ENCODE data around the gene TEKT1.
"Not testable (repeated sequence)": the region's sequence is repeated elsewhere in the genome, so short reads cannot be mapped to it uniquely, and the experiment has no call there.

The TEKT1 gene

DNA sequence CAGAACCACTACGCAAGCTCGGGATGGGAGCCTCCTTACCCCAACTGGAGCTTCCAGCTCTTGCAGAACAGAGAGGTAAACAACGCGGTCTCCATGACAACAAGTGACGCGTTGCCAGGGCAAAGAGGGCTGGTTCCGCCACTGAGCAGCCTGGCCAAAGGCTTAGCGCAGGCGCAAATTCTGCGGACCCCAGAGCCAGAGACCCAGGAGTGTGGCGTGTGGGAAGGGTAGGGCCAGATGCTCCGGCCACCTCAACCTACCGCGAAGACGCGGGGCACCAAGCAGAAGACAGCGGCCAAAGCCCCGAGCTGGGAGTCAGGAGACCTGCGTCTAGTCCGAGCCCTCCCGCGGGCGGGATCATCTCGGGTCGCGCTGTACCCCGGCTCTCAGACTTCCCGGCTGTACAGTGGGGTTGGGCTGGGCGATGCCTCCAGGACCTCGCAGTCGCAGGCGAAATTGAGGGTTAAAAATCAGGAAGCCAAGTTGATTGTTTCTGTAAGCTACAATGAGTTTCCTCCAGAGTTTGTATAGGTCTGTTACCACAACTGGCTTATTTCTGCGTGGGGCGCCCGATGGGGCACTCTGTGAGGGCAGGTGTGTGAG lies at the start of gene TEKT1:
Gene TEKT1 (minus strand): TSS at position 69 of the 603 bp plus-strand sequence. CDS start 1,353 bp downstream, outside the sequence.
- peak; percentile 21 to 35 for DNase-seq (ENCODE audit: low read depth in 1 of 2, low spot score in 1 of 2)

DNA sequence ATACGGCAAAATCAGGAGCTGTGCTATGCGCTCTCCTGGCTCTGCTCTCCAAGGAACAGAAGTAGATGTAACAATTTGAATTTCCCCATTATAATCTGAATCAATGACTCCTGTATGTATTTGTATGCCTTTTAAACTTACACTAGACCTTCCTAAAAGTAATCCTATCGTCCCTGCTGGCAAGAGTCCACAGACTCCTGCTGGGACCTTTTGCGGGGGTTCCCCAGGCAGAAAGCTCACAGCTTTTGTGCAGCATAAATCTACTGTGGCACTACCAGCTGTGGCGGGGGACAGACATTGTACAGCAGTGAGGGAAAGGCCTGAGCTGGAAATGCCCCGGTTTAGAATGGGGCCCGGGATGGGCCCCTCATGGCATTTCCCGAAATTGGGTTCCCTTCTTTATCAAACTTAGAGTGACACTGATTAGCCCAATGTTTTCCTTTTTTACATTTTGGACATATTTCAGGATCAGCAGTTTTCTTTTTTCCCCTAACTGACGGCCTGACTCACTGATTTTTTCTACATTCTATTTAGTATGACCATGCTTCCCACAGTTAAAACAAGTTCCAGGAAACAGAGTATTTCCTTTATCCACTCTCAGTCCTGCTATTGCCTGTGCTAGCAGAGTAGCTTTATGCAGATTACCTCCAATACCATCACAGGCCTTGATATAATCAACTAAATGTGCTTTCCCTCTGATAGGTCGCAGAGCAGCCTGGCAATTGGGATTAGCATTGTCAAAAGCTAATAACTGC lies 47.9 kb upstream of the TEKT1 start:
- DNase-seq (ENCODE audit: low read depth in 1 of 2, low spot score in 1 of 2) = not testable (repeated sequence)

DNA sequence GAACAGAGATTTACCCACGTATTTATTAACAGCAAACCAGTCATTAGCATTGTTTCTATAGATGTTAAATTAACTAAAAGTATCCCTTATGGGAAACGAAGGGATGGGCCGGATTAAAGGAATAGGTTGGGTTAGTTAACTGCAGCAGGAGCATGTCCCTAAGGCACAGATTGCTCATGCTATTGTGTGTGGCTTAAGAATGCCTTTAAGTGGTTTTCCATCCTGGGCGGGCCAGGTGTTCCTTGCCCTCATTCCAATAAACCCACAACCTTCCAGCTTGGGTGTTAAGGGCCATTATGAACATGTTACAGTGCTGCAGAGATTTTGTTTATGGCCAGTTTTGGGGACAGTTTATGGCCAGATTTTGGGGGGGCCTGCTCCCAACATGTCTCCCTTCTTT lies 43.7 kb upstream of the TEKT1 start:
- not testable (repeated sequence) for DNase-seq (ENCODE audit: low read depth in 1 of 2, low spot score in 1 of 2)

DNA sequence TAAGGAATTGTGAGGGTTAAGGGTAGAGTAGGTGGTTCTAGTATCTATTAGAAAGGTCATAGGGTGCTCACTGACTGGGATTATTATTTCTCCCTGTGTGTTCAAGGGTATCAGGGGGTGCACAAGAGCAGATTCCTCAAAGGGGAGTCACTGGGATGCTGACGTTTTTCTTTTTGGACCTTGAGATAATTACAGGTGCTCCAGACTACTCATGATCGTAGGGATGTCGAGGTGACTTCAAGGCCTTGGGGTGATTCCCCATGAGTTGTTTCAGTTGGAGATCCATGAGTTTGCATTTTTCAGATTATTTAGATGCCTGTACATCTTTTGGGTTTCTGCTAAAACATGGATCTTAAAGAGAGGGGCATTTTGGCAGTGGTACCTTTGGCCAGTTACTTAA lies 41.4 kb upstream of the TEKT1 start:
- no peak for DNase-seq (ENCODE audit: low read depth in 1 of 2, low spot score in 1 of 2)

DNA sequence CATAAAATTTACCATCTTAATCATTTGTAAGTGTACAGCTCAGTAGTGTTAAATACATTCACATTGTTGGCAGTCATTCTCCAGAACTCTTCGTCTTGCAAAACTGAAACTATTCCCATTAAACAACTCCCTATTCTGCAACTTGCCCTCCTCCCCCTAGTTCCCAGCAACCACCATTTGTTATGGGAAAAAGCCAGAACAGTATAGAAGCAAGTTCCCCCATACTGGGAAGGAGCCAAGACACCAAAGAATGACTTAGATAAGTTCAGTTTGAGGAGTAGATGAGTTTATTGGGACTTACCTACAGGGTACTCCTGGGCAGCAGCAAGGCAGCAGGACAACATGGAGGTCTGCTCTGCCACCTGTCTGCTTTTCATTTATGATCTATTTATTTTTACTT lies 39.3 kb upstream of the TEKT1 start:
- no peak for DNase-seq (ENCODE audit: low read depth in 1 of 2, low spot score in 1 of 2)

DNA sequence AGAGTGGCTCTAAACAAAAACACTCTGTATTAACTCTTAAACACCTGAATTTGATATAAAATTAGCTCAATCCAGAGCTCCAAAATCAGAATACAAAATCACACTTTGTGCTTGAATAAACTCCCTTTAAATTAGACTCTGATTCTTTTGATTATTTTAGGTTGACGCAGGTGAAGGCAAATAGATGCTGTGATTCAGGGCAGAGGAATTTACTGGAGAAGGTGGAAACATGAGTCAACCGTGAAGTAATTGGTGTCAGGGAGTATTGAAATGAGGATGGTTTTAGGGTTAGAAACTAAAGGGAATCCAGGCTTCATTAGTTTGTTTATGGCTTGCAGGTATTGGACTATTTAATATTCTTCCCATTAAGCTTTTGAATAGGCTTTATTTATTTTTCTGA lies 37.1 kb upstream of the TEKT1 start:
- no peak for DNase-seq (ENCODE audit: low read depth in 1 of 2, low spot score in 1 of 2)

DNA sequence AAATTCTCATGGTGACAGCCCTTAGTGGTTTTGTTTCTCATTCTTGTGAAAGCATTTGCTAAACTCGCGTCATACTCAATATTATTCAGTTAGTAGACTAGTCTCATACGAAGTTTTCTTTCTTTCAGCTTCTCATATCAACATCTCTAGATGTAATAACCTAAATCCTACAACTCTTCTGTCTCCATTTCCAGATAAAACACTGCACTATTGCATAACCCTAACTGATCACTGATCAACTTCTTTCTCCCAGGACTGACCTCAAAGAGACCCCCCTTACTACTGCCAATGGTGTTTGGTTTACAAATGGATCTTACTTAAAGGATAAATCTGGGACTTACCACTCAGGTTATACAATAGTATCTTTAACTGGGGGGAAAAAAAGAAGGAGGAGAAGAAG lies 36.3 kb upstream of the TEKT1 start:
- no peak for DNase-seq (ENCODE audit: low read depth in 1 of 2, low spot score in 1 of 2)

DNA sequence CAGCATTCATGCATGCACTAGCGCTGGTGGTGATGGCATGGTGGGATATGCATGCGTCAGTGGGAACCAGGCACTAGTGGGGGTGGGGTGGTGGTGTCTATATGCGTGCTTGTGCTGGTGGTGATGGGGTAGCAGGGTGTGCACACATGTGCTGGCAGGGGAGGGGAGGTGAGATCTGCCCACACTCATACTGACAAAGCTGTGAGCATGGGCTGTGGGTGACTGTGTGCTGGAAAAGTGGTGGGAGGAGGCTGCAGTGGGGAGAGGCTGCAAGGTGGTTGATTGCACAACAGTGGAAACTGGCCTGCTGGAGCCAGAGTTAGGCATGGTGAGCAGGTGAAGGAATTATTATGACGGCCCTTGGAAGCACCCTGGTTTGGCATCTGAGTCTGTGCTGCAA lies 31.3 kb upstream of the TEKT1 start:
- no peak for DNase-seq (ENCODE audit: low read depth in 1 of 2, low spot score in 1 of 2)

DNA sequence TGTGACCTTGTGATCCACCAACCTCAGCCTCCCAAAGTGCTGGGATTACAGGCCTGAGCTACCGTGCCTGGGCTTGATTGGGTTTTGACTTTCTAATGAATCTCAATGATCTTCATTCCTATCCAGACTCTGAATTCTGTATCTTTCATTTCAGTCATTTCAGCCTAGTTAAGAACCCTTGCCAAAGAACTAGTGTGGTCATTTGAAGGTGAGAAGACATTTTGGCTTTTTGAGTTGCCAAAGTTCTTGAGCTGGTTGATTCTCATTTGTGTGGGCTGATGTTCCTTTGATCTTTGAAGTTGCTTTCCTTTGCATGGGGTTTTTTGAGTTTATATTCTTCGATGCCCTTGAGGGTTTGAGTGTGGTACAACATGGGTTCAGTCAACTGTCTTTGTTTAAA lies 30.6 kb upstream of the TEKT1 start:
- no peak for DNase-seq (ENCODE audit: low read depth in 1 of 2, low spot score in 1 of 2)

DNA sequence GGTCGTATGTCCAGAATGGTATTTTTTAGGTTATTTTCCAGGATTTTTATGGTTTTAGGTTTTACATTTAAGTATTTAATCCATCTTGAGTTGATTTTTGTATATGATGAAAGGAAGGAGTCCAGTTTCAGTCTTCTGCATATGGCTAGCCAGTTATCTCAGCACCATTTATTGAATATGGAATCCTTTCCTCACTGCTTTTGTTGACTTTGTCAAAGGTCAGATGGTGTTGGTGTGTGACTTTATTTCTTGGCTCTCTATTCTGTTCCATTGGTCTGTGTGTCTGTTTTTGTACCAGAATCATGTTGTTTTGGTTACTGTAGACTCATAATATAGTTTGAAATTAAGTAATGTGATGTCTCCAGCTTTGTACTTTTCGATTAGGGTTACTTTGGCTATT lies 26.4 kb upstream of the TEKT1 start:
- DNase-seq (ENCODE audit: low read depth in 1 of 2, low spot score in 1 of 2) = no peak

DNA sequence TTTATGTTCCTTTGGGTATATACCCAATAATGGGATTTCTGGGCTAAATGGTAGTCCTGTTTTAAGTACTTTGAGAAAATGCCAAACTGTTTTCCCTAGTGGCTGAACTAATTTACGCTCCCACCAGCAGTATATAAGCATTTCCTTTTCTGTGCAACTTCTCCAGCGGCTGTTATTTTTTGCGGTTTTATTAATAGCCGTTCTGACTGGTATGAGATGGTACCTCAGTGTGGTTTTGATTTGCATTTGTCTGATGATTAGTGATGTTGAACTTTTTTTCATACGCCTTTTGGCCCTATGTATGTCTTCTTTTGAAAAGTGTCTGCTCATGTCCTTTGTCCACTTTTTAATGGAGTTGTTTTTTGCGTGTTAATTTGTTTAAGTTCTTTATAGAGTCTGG lies 25.8 kb upstream of the TEKT1 start:
- DNase-seq (ENCODE audit: low read depth in 1 of 2, low spot score in 1 of 2) = no peak

DNA sequence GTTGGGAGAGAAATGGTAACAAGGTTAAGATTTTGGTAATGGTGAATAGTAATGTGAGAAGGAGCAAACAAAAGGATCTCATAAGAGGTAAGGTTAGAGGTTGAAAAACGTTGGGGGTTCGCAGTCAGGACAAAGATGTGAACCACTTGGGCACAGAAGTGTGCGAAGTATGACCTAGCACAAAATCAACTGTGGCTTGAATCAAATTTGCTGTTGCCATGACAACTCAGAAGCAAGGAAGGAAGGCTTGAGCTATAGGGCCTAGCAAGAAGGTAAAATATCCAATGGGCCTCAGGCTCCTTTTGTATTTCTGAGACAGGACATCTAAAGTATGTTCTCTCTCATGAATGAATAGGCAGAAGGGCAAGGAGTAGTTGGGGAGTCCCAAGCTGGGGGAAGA lies 24.5 kb upstream of the TEKT1 start:
- no peak for DNase-seq (ENCODE audit: low read depth in 1 of 2, low spot score in 1 of 2)

DNA sequence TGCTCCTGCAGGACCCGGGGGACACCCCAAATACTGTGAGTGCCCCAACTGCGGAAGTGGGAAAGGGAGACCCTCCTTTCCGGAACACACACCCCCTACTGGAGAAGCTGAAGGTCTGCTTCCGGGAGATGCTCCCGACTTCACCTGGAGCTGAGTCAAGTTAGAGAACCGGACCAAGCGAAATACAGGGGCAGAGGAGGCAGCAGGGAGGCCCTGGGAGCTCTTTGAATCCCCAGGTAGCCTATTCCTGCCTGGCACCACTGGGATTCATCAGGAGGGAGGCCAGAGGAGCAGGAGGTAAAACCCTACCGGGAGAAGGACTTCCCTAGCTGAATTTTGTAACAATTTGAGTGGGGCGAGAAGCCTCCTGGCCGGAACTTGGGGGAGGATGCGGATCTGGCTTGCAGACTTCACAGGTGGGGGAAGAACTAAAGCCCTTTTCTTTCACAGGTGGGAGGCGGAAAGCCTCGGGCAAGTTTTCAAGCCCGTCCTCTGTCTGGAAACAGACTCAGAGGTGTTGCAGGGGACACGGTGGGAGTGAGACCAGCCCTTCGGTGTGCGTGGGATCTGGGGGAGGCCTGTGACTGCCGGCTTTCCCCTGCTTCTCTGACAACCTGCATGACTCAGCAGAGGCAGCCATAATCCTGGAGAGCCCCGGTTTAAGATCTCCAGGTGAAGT lies 22.4 kb upstream of the TEKT1 start:
- DNase-seq (ENCODE audit: low read depth in 1 of 2, low spot score in 1 of 2) = peak in 1 of 2 donors; percentile 10

DNA sequence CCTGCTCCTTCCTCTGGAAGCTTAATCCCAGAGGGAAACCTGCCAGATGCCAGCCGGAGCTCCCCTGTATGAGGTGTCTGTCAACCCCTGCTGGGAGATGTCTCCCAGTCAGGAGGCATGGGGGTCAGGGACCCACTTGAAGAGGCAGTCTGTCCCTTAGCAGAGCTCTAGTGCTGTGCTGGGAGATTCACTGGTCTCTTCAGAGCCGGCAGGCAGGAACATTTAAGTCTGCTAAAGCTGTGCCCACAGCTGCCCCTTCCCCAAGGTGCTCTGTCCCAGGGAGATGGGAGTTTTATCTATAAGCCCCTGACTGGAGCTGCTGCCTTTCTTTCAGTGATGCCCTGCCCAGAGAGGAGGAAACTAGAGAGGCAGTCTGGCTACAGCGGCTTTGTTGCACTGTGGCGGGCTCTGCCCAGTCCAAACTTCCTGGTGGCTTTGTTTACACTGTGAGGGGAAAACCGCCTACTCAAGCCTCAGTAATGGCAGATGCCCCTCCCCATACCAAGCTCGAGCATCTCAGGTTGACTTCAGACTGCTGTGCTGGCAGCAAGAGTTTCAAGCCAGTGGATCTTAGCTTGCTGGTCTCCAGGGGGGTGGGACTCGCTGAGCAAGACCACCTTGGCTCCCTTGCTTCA lies 17.1 kb upstream of the TEKT1 start:
- DNase-seq (ENCODE audit: low read depth in 1 of 2, low spot score in 1 of 2) = not testable (repeated sequence)

DNA sequence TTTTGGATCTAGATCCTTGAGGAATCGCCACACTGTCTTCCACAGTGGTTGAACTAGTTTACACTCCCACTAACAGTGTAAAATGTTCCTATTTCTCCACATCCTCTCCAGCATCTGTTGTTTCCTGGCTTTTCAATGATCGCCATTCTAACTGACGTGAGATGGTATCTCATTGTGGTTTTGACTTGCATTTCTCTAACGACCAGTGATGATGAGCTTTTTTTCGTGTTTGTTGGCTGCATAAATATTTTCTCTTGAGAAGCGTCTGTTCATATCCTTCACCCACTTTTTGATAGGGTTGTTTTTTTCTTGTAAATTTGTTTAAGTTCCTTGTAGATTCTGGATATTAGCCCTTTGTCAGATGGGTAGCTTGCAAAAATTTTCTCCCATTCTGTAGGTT lies 14.6 kb upstream of the TEKT1 start:
- DNase-seq (ENCODE audit: low read depth in 1 of 2, low spot score in 1 of 2) = not testable (repeated sequence)

DNA sequence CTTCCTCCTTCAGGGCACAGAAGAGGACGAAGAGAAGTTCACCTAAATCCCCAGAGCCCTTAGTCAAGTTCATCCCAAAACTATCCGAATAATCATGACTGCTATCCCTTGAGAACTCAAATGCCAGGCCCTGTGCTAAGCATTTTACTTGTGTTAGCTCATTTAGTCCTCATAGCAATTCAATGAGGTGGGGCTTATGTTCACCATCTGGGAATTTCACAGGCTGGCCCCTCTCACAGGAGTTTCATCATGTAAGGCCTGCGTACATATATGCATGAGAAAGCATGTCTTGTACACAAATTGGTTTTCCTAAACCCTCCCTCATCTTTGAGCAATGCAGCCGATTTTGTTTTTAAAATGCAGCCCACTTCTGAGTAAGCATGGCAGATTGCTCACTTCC lies 12.9 kb upstream of the TEKT1 start:
- not testable (repeated sequence) for DNase-seq (ENCODE audit: low read depth in 1 of 2, low spot score in 1 of 2)

DNA sequence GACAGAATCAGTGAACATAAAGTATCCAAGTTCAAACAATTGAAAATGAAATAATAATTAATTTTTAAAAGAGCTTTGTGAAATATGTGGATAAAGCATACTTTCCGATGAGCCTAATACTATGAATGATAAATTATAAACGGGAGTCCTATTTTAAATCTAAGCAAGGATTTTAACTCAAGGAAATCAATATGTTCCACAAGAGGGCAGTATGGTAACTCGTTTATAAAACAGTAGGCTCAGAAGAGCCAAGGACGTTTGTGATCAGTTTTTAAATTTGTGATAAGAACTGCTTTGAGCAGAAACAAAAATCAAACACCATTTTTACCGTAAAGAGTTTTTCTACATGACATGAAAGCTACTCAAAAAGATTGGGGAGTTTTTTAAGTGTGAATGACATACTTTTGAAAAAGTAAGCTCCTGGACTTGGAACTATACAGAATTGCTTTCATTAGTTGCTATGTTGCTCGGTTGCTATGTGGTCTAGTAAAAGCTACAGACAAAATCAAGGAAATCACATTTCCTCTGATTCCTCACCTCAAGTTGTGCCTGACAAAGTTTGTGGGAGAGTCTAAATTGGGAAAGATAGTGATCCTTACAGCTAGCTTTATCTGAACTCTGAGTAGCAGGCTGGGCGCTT lies 11.8 kb upstream of the TEKT1 start:
- no peak for DNase-seq (ENCODE audit: low read depth in 1 of 2, low spot score in 1 of 2)

DNA sequence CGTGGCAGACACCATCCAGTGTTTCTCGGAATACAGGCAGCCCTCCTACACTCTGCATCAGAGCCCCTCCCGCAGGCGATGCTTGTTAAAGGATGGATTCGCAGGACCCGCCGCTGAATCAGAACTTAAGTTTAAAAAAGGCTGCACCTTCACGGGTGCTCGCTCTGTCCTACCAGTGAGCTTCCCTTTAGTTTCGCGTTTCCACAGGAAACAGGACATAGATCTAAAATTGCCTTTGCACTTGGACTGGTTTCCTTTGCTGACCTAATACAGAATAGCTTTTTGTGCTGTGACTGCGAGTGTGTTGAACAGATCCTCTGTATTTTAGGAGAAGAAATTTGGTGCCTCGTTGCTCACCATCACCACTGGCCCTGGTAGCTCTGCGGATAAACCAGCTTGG lies 10.2 kb upstream of the TEKT1 start:
- not testable (repeated sequence) for DNase-seq (ENCODE audit: low read depth in 1 of 2, low spot score in 1 of 2)

DNA sequence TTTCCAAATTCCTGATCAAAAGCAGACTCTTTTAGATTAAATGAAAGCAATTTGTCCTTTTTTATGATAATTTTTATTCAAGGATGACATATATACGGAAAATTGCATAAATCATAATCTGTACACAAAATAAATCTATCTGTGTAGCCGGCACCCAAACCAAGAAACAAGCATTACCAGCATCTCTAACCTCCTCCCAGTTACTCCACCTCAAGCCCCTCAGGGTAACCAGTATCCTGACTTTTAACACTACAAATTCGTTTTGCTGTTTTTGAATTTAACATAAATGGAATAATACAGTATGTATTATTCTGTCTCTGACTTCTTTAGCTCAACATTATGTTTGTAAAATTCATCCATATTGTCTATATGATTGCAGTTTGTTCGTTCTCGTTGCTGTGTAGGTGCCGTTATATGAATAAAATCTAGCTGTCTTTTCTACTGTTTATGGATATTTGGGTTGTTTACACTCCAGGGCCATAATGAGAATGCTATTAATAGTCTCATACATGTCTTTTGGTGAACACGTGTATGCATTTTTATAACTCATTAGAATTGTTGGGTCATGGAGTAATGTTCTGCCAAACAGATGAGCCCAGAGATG lies 1.0 kb downstream of the TEKT1 start:
- DNase-seq (ENCODE audit: low read depth in 1 of 2, low spot score in 1 of 2) = no peak

DNA sequence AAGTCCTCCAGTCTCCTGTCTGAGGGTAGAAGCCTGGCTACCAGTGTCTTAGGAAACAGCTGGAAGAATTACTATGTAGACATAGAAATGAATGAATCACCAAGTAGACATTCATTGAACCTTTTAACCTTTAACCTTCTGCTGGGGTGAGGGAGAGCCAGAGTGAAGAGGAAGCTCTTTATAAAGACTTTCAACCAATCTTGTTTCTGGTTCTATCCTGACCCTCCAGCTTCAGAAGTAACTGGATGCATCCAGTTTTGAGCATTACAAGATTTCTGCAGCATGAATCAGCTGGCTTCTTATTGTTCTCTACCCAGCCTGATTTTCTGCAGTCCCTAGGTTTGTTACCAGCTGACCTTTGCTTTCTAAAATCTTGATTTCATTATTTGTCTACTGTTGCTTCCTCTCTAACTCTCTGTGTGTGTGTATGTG lies 8.5 kb downstream of the TEKT1 start:
- no peak for DNase-seq (ENCODE audit: low read depth in 1 of 2, low spot score in 1 of 2)

DNA sequence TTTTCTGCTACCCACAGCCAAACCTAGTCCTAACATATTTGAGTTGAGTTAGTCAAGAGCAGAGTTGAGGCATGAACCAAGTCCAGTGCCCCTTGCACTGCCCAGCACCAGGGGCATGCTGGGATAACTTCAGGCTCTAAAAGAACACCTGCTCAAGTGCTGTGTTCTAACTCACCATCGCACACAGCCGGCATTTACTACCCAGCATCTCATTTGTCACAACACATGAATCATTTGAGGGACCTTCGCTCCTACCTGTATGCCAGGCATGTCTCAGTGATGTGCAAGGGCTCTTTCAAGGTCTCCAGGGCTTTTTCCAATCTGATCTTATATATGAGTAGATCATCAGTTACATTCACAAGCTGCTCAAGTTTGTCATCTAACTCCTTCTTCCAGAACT lies 12.6 kb downstream of the TEKT1 start:
- no peak for DNase-seq (ENCODE audit: low read depth in 1 of 2, low spot score in 1 of 2)

Data from stimulated activated CD4-positive, alpha-beta T cell treated with anti-CD3 and anti-CD28 coated beads, Interleukin-15, amount 100 ng/mL, for 1 hour (primary cell).